Activated naive CD4-positive, alpha-beta T cell treated with anti-CD3 and anti-CD28 coated beads for 36 hours (primary cell): ENCODE data around the gene PCDH1. TPM values are rescaled to one million over a fixed set of nuclear protein-coding genes. Genes with fewer than 3 reads are reported as not detected.
"Not testable (repeated sequence)": the region's sequence is repeated elsewhere in the genome, so short reads cannot be mapped to it uniquely, and the experiment has no call there.

ENCODE experiments used
- CTCF ChIA-PET: fragments of 350-600 bp; sonication (Branson Sonifier 250); formaldehyde crosslinking; loops from one replicate; lab custom pipeline; 2021; ENCODE audit warnings: antibody characterized with exemption; lab: Charles Lee
- DNase-seq: peaks from one replicate; pipeline ENCODE4 v3.0.0-alpha.2; 2020
- H3K27ac Mint-ChIP-seq: one replicate; pipeline ENCODE4 v1.8.0; 2021; ENCODE audit warnings: mild to moderate bottlenecking, mixed read lengths
- H3K27me3 Mint-ChIP-seq: one replicate; pipeline ENCODE4 v1.8.0; 2021; ENCODE audit warnings: low read depth, mixed read lengths
- H3K36me3 Mint-ChIP-seq: one replicate; pipeline ENCODE4 v1.8.0; 2021; ENCODE audit warnings: low read depth, mixed read lengths
- H3K4me1 Mint-ChIP-seq: one replicate; pipeline ENCODE4 v1.8.0; 2021; ENCODE audit warnings: low read depth, mixed read lengths
- H3K4me3 Mint-ChIP-seq: one replicate; pipeline ENCODE4 v1.8.0; 2021; ENCODE audit warnings: mild to moderate bottlenecking, moderate library complexity, mixed read lengths
- H3K9me3 Mint-ChIP-seq: one replicate; pipeline ENCODE4 v1.8.0; 2021; ENCODE audit warnings: mixed read lengths
- intact Hi-C: fragments of 100-400 bp; cut with micrococcal nuclease; formaldehyde crosslinking; loops from one replicate; pipeline ENCODE4 v1.15.1; 2023
- total RNA-seq, 2 experiments: library from RNA; stranded (reverse); gene quantifications; one replicate each; pipeline ENCODE4 v1.2.3, GENCODE V29; 2021

PCDH1 gene
- total RNA-seq: not detected

GRCh38 chr5:141878186-141878710 lies at the start of gene PCDH1:
Gene PCDH1 (minus strand): TSS chr5:141878410. CDS start chr5:141878262, 148 bp downstream.
- Mint-ChIP-seq H3K4me3 (peak within 1 kb of the TSS; percentile 65), H3K27me3 (peaks cover 63% of the 10 kb centered on the region), H3K9me3 (no peaks in the 10 kb centered on the region), H3K4me1 (peaks cover 19% of the 10 kb centered on the region), H3K36me3 (no peaks in the 10 kb centered on the region), H3K27ac (no peak within 1 kb of the TSS)
- CTCF ChIA-PET: interaction anchor here (0.6 to 8.6 kb wide), 36 partner anchors 10 to 240 kb away, joined by 3 to 161 read pairs (median 5); partner anchors contain the start of genes DELE1, PCDH12 and RNF14
- peak; percentile 16 for DNase-seq
- intact Hi-C loops: loop anchor here (5.0 to 10.0 kb wide), 2 partner anchors 126 to 463 kb away; partner anchors contain the start of genes PCDHGA10 and PCDHGB7

- H3K36me3 Mint-ChIP-seq: peaks cover 33% of the 10 kb centered on the region
- H3K27ac Mint-ChIP-seq: no peak overlapping the region
- no peak for DNase-seq
- intact Hi-C loops: no loop called here
- no peaks in the 10 kb centered on the region for H3K27me3 Mint-ChIP-seq
- H3K4me1 Mint-ChIP-seq: peaks cover 18% of the 10 kb centered on the region
- CTCF ChIA-PET: no interaction called here
- no peaks in the 10 kb centered on the region for H3K9me3 Mint-ChIP-seq
- no peak overlapping the region for H3K4me3 Mint-ChIP-seq
Measured at GRCh38 chr5:141926434-141926833, 48.2 kb upstream of the PCDH1 start.

GRCh38 chr5:141923448-141924313 lies 45.5 kb upstream of the PCDH1 start, which contains the start of gene DELE1:
Gene DELE1 (plus strand): TSS chr5:141923871. CDS start chr5:141923942, 71 bp downstream.
- peak; percentile 95 for DNase-seq
- peak within 1 kb of the TSS; percentile 90 for H3K4me3 Mint-ChIP-seq
- CTCF ChIA-PET: interaction anchor here (0.6 to 4.1 kb wide), 6 partner anchors 9 to 260 kb away, joined by 3 to 33 read pairs (median 4); partner anchors contain the start of gene PCDH1
- H3K4me1 Mint-ChIP-seq: peaks cover 18% of the 10 kb centered on the region
- peaks cover 19% of the 10 kb centered on the region for H3K36me3 Mint-ChIP-seq
- H3K9me3 Mint-ChIP-seq: no peaks in the 10 kb centered on the region
- intact Hi-C loops: loop anchor here (1.0 kb wide), 6 partner anchors 37 to 402 kb away; partner anchors contain the start of genes RNF14 and SPRY4
- H3K27ac Mint-ChIP-seq: peak within 1 kb of the TSS; percentile 93
- no peaks in the 10 kb centered on the region for H3K27me3 Mint-ChIP-seq

- not testable (repeated sequence) for H3K27me3 Mint-ChIP-seq, H3K9me3 Mint-ChIP-seq
- CTCF ChIA-PET: interaction anchor here (0.5 to 4.1 kb wide), 9 partner anchors 38 to 331 kb away, joined by 3 to 33 read pairs (median 4); partner anchors contain the start of gene PCDH1
- Mint-ChIP-seq H3K27ac (peak overlapping the region; percentile 93), H3K4me1 (peaks cover 18% of the 10 kb centered on the region), H3K4me3 (peak overlapping the region; percentile 90), H3K36me3 (peaks cover 13% of the 10 kb centered on the region)
- peak; percentile 39 for DNase-seq
- intact Hi-C loops: loop anchor here (1.0 kb wide), 4 partner anchors 37 to 300 kb away; partner anchors contain the start of gene RNF14
Measured at GRCh38 chr5:141922827-141923447, 44.7 kb upstream of the PCDH1 start.

GRCh38 chr5:141920771-141921170 lies 42.6 kb upstream of the PCDH1 start:
- intact Hi-C loops: no loop called here
- no peak overlapping the region for H3K4me3 Mint-ChIP-seq
- H3K4me1 Mint-ChIP-seq: peaks cover 16% of the 10 kb centered on the region
- CTCF ChIA-PET: interaction anchor here (1.0 to 8.8 kb wide), 2 partner anchors 38 to 109 kb away, joined by 4 to 58 read pairs; partner anchors contain the start of gene PCDH12
- no peak overlapping the region for H3K27ac Mint-ChIP-seq
- DNase-seq: no peak
- H3K9me3 Mint-ChIP-seq: no peaks in the 10 kb centered on the region
- H3K27me3 Mint-ChIP-seq: no peaks in the 10 kb centered on the region
- peaks cover 8% of the 10 kb centered on the region for H3K36me3 Mint-ChIP-seq

GRCh38 chr5:141919218-141920119 lies 41.3 kb upstream of the PCDH1 start:
- Mint-ChIP-seq H3K36me3 (peaks cover 2% of the 10 kb centered on the region), H3K9me3 (no peaks in the 10 kb centered on the region), H3K4me1 (peaks cover 8% of the 10 kb centered on the region), H3K27ac (no peak overlapping the region), H3K4me3 (no peak overlapping the region), H3K27me3 (peaks cover 7% of the 10 kb centered on the region)
- intact Hi-C loops: no loop called here
- DNase-seq: no peak
- CTCF ChIA-PET: interaction anchor here (1.0 to 8.8 kb wide), 2 partner anchors 39 to 41 kb away, joined by 4 to 58 read pairs; partner anchors contain the start of genes PCDH1 and PCDH12

- Mint-ChIP-seq H3K4me3 (no peak overlapping the region), H3K27ac (no peak overlapping the region), H3K9me3 (no peaks in the 10 kb centered on the region), H3K27me3 (peaks cover 19% of the 10 kb centered on the region), H3K36me3 (no peaks in the 10 kb centered on the region), H3K4me1 (peaks cover 5% of the 10 kb centered on the region)
- CTCF ChIA-PET: interaction anchor here (0.9 to 8.8 kb wide), 2 partner anchors 41 to 280 kb away, joined by 3 to 58 read pairs; partner anchors contain the start of gene PCDH12
- no peak for DNase-seq
- intact Hi-C loops: no loop called here
Measured at GRCh38 chr5:141917760-141918159, 39.5 kb upstream of the PCDH1 start.

- Mint-ChIP-seq H3K4me3 (no peak overlapping the region), H3K4me1 (peaks cover 5% of the 10 kb centered on the region), H3K27ac (no peak overlapping the region), H3K36me3 (no peaks in the 10 kb centered on the region), H3K9me3 (no peaks in the 10 kb centered on the region), H3K27me3 (peaks cover 22% of the 10 kb centered on the region)
- CTCF ChIA-PET: interaction anchor here (0.7 to 8.8 kb wide), 3 partner anchors 36 to 225 kb away, joined by 3 to 58 read pairs (median 6); partner anchors contain the start of gene PCDH12
- intact Hi-C loops: no loop called here
- DNase-seq: no peak
Measured at GRCh38 chr5:141916522-141916921, 38.3 kb upstream of the PCDH1 start.

GRCh38 chr5:141915881-141916336 lies 37.7 kb upstream of the PCDH1 start:
- Mint-ChIP-seq H3K36me3 (no peaks in the 10 kb centered on the region), H3K4me3 (no peak overlapping the region), H3K27ac (no peak overlapping the region), H3K9me3 (no peaks in the 10 kb centered on the region), H3K27me3 (peaks cover 22% of the 10 kb centered on the region), H3K4me1 (peaks cover 5% of the 10 kb centered on the region)
- intact Hi-C loops: loop anchor here (2.0 kb wide), 1 partner anchor 27 kb away; no protein-coding TSS in a partner anchor
- CTCF ChIA-PET: interaction anchor here (0.7 to 8.8 kb wide), 5 partner anchors 9 to 224 kb away, joined by 3 to 58 read pairs (median 3); partner anchors contain the start of gene PCDH12
- DNase-seq: no peak

- H3K27ac Mint-ChIP-seq: no peak overlapping the region
- DNase-seq: no peak
- CTCF ChIA-PET: interaction anchor here (0.9 to 8.8 kb wide), 9 partner anchors 8 to 223 kb away, joined by 3 to 58 read pairs (median 3); partner anchors contain the start of genes DELE1 and PCDH12
- intact Hi-C loops: loop anchor here (2.0 kb wide), 1 partner anchor 26 kb away; no protein-coding TSS in a partner anchor
- H3K27me3 Mint-ChIP-seq: peaks cover 22% of the 10 kb centered on the region
- H3K4me3 Mint-ChIP-seq: peak overlapping the region; percentile 35
- no peaks in the 10 kb centered on the region for H3K9me3 Mint-ChIP-seq
- no peaks in the 10 kb centered on the region for H3K36me3 Mint-ChIP-seq
- H3K4me1 Mint-ChIP-seq: peaks cover 5% of the 10 kb centered on the region
Measured at GRCh38 chr5:141914797-141915196, 36.6 kb upstream of the PCDH1 start.
